Measurements from ENCODE around the gene NR1H2. TPM values are rescaled to one million over a fixed set of nuclear protein-coding genes. Genes with fewer than 3 reads are reported as not detected.

NR1H2 gene
- total RNA-seq, 2 donors from 2014 or later = 40.4 to 42.7 TPM

GRCh38 chr19:50423279-50424113 lies 47.2 kb downstream of the NR1H2 start:
- H3K27ac ChIP-seq (ENCODE audit: low read depth, low read length) = no peak overlapping the region
- no peaks in the 10 kb centered on the region for H3K4me1 ChIP-seq (ENCODE audit: control insufficient read depth, insufficient read depth, low read length)
- H3K9ac ChIP-seq (ENCODE audit: extremely low read depth, low read length, poor library complexity, severe bottlenecking) = no peak overlapping the region
- no peaks in the 10 kb centered on the region for H3K9me3 ChIP-seq (ENCODE audit: control insufficient read depth, low read length)
- Mint-ChIP-seq H3K36me3 (ENCODE audit: low read depth) (no peaks in the 10 kb centered on the region), H3K4me3 (no peak overlapping the region), H3K27ac (no peak overlapping the region), H3K4me1 (peaks cover 11% of the 10 kb centered on the region), H3K9me3 (no peaks in the 10 kb centered on the region), H3K27me3 (ENCODE audit: insufficient read depth) (peaks cover 16% of the 10 kb centered on the region)
- peaks cover 20% of the 10 kb centered on the region for H3K27me3 ChIP-seq (ENCODE audit: control insufficient read depth, insufficient read depth, low read length, poor library complexity, severe bottlenecking)
- H3K4me3 ChIP-seq (ENCODE audit: low read length) = no peak overlapping the region
- WGBS, 2 experiments (ENCODE audit: insufficient coverage in 1 of 2, insufficient read length in 1 of 2) = 90 to 93% methylated on average over 10 to 22 of the region's 22 CpGs
- no peak for DNase-seq
- no peaks in the 10 kb centered on the region for H3K36me3 ChIP-seq (ENCODE audit: control insufficient read depth, insufficient read depth, low read length)
- no peak for TF ChIP-seq CTCF (conservative IDR thresholded peaks at IDR 0.05)

GRCh38 chr19:50425581-50425980 lies 49.3 kb downstream of the NR1H2 start:
- no peak overlapping the region for H3K9ac ChIP-seq (ENCODE audit: extremely low read depth, low read length, poor library complexity, severe bottlenecking)
- Mint-ChIP-seq H3K9me3 (no peaks in the 10 kb centered on the region), H3K27ac (no peak overlapping the region), H3K4me3 (no peak overlapping the region), H3K27me3 (ENCODE audit: insufficient read depth) (peaks cover 24% of the 10 kb centered on the region), H3K36me3 (ENCODE audit: low read depth) (no peaks in the 10 kb centered on the region), H3K4me1 (no peaks in the 10 kb centered on the region)
- H3K27me3 ChIP-seq (ENCODE audit: control insufficient read depth, insufficient read depth, low read length, poor library complexity, severe bottlenecking) = no peaks in the 10 kb centered on the region
- 66 to 75% methylated on average over 4 to 7 of the region's 7 CpGs for WGBS, 2 experiments (ENCODE audit: insufficient coverage in 1 of 2, insufficient read length in 1 of 2)
- no peak for TF ChIP-seq CTCF (conservative IDR thresholded peaks at IDR 0.05)
- H3K9me3 ChIP-seq (ENCODE audit: control insufficient read depth, low read length) = no peaks in the 10 kb centered on the region
- H3K4me3 ChIP-seq (ENCODE audit: low read length) = no peak overlapping the region
- no peaks in the 10 kb centered on the region for H3K36me3 ChIP-seq (ENCODE audit: control insufficient read depth, insufficient read depth, low read length)
- no peaks in the 10 kb centered on the region for H3K4me1 ChIP-seq (ENCODE audit: control insufficient read depth, insufficient read depth, low read length)
- no peak overlapping the region for H3K27ac ChIP-seq (ENCODE audit: low read depth, low read length)
- DNase-seq = no peak

GRCh38 chr19:50427318-50427925 lies 51.2 kb downstream of the NR1H2 start:
- Mint-ChIP-seq H3K36me3 (ENCODE audit: low read depth) (no peaks in the 10 kb centered on the region), H3K27ac (no peak overlapping the region), H3K4me3 (peak overlapping the region; percentile 44), H3K9me3 (no peaks in the 10 kb centered on the region), H3K4me1 (peaks cover 8% of the 10 kb centered on the region), H3K27me3 (ENCODE audit: insufficient read depth) (peaks cover 34% of the 10 kb centered on the region)
- no peak for DNase-seq
- WGBS, 2 experiments (ENCODE audit: insufficient coverage in 1 of 2, insufficient read length in 1 of 2) = 90 to 93% methylated on average over 14 to 24 of the region's 26 CpGs
- Histone ChIP-seq H3K4me3 (ENCODE audit: low read length) (no peak overlapping the region), H3K36me3 (ENCODE audit: control insufficient read depth, insufficient read depth, low read length) (no peaks in the 10 kb centered on the region), H3K27me3 (ENCODE audit: control insufficient read depth, insufficient read depth, low read length, poor library complexity, severe bottlenecking) (no peaks in the 10 kb centered on the region), H3K9ac (ENCODE audit: extremely low read depth, low read length, poor library complexity, severe bottlenecking) (no peak overlapping the region), H3K4me1 (ENCODE audit: control insufficient read depth, insufficient read depth, low read length) (no peaks in the 10 kb centered on the region), H3K27ac (ENCODE audit: low read depth, low read length) (no peak overlapping the region), H3K9me3 (ENCODE audit: control insufficient read depth, low read length) (no peaks in the 10 kb centered on the region)
- TF ChIP-seq CTCF (conservative IDR thresholded peaks at IDR 0.05) = no peak

Data from endodermal cell (in vitro differentiated cells).